GM19438 (cell line): ENCODE data around the gene DDAH2.

ENCODE experiments used
- ATAC-seq: cut with Tn5 transposase; IDR thresholded peaks from one replicate; pipeline ENCODE4 v1.9.1; 2021; ENCODE audit warnings: low read depth; ENCODE audit not compliant: unreplicated experiment

DDAH2 gene

GRCh38 chr6:31728767-31729514 is at the start of gene DDAH2:
TSS of gene DDAH2 (minus strand) at chr6:31729299. CDS start at chr6:31729161, 138 bp downstream.
- ATAC-seq: no peak

- no peak for ATAC-seq
These were observed 49.1 kb upstream of the DDAH2 start for GRCh38 chr6:31778193-31778592.

- no peak for ATAC-seq
These were observed 48.6 kb upstream of the DDAH2 start for GRCh38 chr6:31777667-31778050.

GRCh38 chr6:31776989-31777666 is 48.0 kb upstream of the DDAH2 start, which contains the start of gene VWA7:
TSS of gene VWA7 (minus strand) at chr6:31777328. CDS start at chr6:31776779, 549 bp downstream.
- ATAC-seq: no peak

GRCh38 chr6:31776485-31776988 is 47.4 kb upstream of the DDAH2 start:
- ATAC-seq: no peak

- ATAC-seq: no peak
These were observed 46.8 kb upstream of the DDAH2 start for GRCh38 chr6:31775633-31776484.

GRCh38 chr6:31775184-31775583 is 46.1 kb upstream of the DDAH2 start:
- no peak for ATAC-seq

GRCh38 chr6:31771992-31772358 is 42.9 kb upstream of the DDAH2 start:
- ATAC-seq: no peak

DNA sequence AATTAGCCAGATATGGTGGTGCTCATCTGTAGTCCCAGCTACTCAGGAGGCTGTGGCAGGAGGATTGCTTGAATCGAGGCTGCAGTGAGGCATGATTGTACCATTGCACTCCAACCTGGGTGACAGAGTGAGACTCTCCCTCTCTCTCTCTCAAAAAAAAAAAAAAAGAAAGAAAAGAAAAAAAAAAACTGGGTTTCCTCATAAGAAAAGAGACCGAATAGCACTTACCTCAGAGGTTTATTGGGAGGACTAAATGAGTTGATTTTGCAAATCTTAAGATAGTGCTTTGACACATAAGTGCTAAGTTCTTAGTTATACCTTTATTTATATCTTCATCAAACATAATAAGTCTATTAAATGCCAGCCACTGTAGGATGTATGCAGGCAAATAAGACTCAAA is 41.8 kb upstream of the DDAH2 start:
- ATAC-seq: no peak

DNA sequence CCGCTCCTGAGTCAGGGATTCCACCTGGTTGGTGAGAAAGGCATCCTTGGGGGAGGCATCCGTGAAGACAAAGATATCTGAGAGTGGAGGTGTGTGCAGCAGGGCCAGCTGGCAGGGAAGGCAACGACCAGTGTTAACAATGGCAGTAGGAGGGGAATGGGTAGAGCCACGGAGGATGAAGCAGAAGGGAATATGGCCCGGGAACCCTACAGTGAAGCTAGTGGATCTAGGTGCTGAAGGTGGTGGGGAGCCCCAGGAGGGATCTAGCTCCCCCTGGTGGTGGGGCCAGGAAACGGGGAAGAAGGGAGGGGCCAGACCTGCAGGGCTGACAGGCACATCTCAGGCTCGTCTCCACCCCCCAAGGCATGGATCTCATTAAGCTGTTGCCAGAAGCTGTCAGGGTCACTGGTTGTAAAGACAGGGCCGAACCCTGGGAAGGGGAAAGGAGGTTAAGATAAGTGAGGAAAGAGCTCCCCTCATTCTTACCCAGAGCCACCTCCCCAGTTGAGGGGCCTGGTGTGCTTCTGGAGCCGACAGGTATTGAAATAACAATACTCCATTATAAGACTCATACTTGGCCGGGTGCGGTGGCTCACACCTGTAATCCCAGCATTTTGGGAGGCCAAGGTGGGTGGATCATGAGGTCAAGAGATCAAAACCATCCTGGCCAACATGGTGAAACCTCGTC is 40.7 kb upstream of the DDAH2 start:
- ATAC-seq: no peak

DNA sequence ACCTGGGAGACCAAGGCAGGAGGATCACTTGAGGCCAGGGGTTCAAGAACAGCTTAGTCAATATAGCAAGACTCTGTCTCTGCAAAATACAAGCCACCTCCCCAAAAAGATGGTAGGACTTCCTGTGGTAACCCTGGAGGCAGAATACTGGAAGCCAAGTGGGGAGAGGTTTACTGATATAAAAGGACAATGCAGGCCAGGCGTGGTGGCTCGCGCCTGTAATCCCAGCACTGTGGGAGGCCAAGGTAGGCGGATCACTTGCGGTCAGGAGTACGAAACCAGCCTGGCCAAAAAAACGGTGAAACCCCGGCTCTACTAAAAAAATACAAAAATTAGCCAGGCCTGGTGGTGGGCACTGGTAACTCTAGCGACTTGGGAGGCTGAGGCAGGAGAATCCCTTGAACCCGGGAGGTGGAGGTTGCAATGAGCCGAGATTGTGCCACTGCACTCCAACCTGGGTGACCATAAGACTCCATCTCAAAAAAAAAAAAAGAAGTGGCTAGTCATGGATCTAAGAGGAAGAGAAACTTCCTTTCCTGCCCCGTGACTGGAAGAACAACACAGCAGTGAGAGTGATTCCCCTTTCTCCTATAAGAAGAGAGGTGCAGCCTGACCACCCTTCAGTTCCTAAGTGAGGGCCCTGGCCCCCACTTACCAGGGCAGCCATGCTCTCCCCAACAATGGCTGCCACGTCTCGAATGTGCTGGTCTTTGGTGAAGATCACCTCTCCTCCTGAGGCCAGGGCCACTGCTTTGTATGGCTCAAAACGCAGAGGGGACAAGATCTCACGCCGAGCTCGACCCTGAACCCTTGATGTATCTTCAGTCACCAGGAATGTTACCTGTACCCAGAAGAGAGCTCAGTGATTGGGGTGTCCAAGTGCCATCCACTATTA is 39.5 kb upstream of the DDAH2 start:
- no peak for ATAC-seq

DNA sequence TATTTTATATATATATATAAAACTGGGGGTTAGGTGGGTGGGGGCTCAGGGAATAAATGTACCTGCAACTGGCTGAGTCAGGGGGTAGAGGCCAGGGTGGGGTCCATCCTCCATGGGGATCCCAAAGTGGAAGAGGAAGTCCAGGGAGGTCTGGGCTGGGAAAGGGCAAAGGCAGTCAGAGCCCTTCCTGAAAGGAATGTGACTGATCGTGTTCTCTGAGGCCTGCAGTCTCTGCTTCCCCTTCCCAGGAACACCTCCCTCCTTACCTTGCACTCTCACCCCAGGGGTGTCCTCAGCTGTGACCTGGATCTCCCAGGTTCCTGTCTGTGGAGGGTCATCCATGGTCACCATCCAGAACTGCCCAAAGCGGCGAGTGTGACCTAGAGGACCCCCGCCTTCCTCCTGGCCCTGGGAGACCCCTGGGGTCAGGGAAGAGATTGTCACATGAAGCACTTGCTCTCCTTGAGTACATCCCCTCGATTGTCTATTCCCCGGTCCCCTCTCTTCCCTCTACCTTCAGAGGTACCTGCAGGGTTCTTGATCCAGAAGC is 38.1 kb upstream of the DDAH2 start:
- ATAC-seq: no peak

- no peak for ATAC-seq
These were observed 37.1 kb upstream of the DDAH2 start for GRCh38 chr6:31765910-31766794.

GRCh38 chr6:31765559-31765909 is 36.4 kb upstream of the DDAH2 start:
- ATAC-seq: no peak

- no peak for ATAC-seq
These were observed 35.1 kb upstream of the DDAH2 start for GRCh38 chr6:31764198-31764597.

DNA sequence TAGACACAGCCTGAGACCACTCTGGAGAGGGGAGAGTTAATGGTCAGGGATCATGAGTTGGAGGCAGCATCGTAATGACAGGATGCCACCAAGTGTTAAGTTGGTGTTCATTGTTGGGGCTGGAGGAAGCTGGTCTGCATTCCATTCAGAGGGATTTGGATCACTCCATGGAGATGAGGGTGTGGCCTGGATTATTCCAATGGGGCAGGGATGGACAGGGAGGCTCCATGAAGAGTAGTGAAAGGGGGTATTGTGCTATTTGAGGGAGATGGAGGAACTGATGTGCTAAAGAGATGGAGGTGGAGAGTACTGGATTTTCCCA is 34.5 kb upstream of the DDAH2 start:
- ATAC-seq: no peak

- no peak for ATAC-seq
These were observed 33.9 kb upstream of the DDAH2 start for GRCh38 chr6:31762878-31763618.

- no peak for ATAC-seq
These were observed 33.3 kb upstream of the DDAH2 start, which contains the start of gene SAPCD1 for GRCh38 chr6:31762356-31762755. TSS of gene SAPCD1 (plus strand) at chr6:31762656. CDS start at chr6:31763055, 399 bp downstream.
